Activated CD4-positive, alpha-beta T cell treated with anti-CD3 and anti-CD28 coated beads, Interleukin-2, amount 10 ng/mL, durations not matched to agents 7 days and 5 days (primary cell): Measurements from ENCODE around the gene CD7. TPM values are rescaled to one million over a fixed set of nuclear protein-coding genes. Genes with fewer than 3 reads are reported as not detected.
A peak's percentile ranks its signal among the peaks of the same experiment; 100 is the strongest.

ENCODE experiments used
- CTCF ChIA-PET: fragments of 350-600 bp; sonication (Branson Sonifier 250); formaldehyde crosslinking; loops from one replicate; lab custom pipeline; 2021; ENCODE audit warnings: antibody characterized with exemption; lab: Charles Lee
- POLR2A ChIA-PET: fragments of 350-600 bp; sonication (Branson Sonifier 250); formaldehyde crosslinking; loops from one replicate; lab custom pipeline; 2021; ENCODE audit warnings: antibody characterized with exemption; lab: Charles Lee
- DNase-seq: peaks from one replicate; pipeline ENCODE4 v3.0.0-alpha.2; 2020
- H3K27ac Mint-ChIP-seq: one replicate; pipeline ENCODE4 v1.8.0; 2021; ENCODE audit warnings: mild to moderate bottlenecking, moderate library complexity, mixed read lengths
- H3K27me3 Mint-ChIP-seq: one replicate; pipeline ENCODE4 v1.8.0; 2021; ENCODE audit warnings: mixed read lengths
- H3K36me3 Mint-ChIP-seq: one replicate; pipeline ENCODE4 v1.8.0; 2021; ENCODE audit warnings: low read depth, mixed read lengths
- H3K4me1 Mint-ChIP-seq: one replicate; pipeline ENCODE4 v1.8.0; 2021; ENCODE audit warnings: mixed read lengths
- H3K4me3 Mint-ChIP-seq: one replicate; pipeline ENCODE4 v1.8.0; 2021; ENCODE audit warnings: mild to moderate bottlenecking, moderate library complexity, mixed read lengths
- H3K9me3 Mint-ChIP-seq: one replicate; pipeline ENCODE4 v1.8.0; 2021; ENCODE audit warnings: mixed read lengths
- total RNA-seq, 2 experiments: library from RNA; stranded (reverse); gene quantifications; one replicate each; pipeline ENCODE4 v1.2.3, GENCODE V29; 2021

Gene CD7
- total RNA-seq, 2 experiments from 2014 or later = 285 to 292 TPM

GRCh38 chr17:82282239-82283207 lies 34.9 kb downstream of the CD7 start:
- Mint-ChIP-seq H3K9me3 (no peaks in the 10 kb centered on the region), H3K4me3 (no peak overlapping the region), H3K27ac (no peak overlapping the region), H3K27me3 (no peaks in the 10 kb centered on the region), H3K4me1 (peaks cover 19% of the 10 kb centered on the region), H3K36me3 (no peaks in the 10 kb centered on the region)
- ChIA-PET CTCF (interaction anchor here (1.3 to 1.8 kb wide), 2 partner anchors 9 to 10 kb away, joined by 3 to 7 read pairs; partner anchors contain the start of gene CSNK1D), POLR2A (interaction anchor here (0.6 to 0.8 kb wide), 2 partner anchors 9 to 10 kb away, joined by 3 read pairs; partner anchors contain the start of gene CSNK1D)
- DNase-seq = no peak

- no peak overlapping the region for H3K4me3 Mint-ChIP-seq
- no peaks in the 10 kb centered on the region for H3K9me3 Mint-ChIP-seq
- no peaks in the 10 kb centered on the region for H3K27me3 Mint-ChIP-seq
- H3K36me3 Mint-ChIP-seq = no peaks in the 10 kb centered on the region
- no peak overlapping the region for H3K27ac Mint-ChIP-seq
- DNase-seq = no peak
- CTCF ChIA-PET = interaction anchor here (1.1 to 1.6 kb wide), 3 partner anchors 9 to 16 kb away, joined by 3 to 6 read pairs (median 4); partner anchors contain the start of gene CSNK1D
- peaks cover 19% of the 10 kb centered on the region for H3K4me1 Mint-ChIP-seq
- POLR2A ChIA-PET = no interaction called here
Measured at GRCh38 chr17:82281502-82282238, 35.7 kb downstream of the CD7 start.

DNA sequence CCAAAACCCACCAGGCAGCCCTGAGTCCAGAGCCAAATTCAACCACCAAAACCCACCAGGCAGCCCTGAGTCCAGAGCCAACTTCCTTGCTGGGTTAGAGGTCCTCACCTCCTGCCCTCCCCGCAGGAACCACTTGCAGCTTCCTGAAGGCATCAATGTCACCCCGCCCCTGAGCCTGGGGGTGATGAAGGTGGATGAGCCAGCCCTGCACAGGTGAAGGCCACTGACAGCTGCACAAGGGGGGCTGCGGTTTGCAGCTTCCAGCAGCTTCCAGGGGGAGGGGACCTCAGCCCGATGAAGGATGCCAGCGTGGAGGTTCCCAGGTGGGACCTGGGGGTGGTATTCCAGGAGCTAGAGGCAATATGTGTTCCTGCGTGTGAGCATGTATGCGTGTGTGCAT lies 36.3 kb downstream of the CD7 start:
- H3K27me3 Mint-ChIP-seq = no peaks in the 10 kb centered on the region
- CTCF ChIA-PET = interaction anchor here (0.6 to 1.6 kb wide), 5 partner anchors 11 to 78 kb away, joined by 3 to 6 read pairs (median 3); no protein-coding TSS in a partner anchor
- H3K4me1 Mint-ChIP-seq = peaks cover 19% of the 10 kb centered on the region
- H3K27ac Mint-ChIP-seq = no peak overlapping the region
- no peaks in the 10 kb centered on the region for H3K9me3 Mint-ChIP-seq
- H3K4me3 Mint-ChIP-seq = no peak overlapping the region
- H3K36me3 Mint-ChIP-seq = no peaks in the 10 kb centered on the region
- DNase-seq = no peak
- POLR2A ChIA-PET = no interaction called here

DNA sequence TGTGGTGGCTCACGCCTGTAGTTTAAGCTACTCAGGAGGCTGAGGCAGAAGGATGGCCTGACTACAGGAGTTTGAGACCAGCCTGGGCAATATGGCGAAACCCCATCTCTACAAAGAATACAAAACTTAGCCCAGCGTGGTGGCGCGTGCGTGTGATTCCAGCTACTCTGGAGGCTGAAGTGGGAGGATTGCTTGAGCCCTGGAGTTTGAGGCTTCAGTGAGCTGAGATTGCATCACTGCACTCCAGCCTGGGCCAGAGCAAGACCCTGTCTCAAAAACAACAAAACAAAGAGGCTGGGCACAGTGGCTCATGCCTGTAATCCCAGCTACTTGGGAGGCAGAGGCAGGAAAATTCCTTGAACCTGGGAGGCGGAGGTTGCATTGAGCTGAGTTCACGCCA lies 36.9 kb downstream of the CD7 start:
- Mint-ChIP-seq H3K27me3 (no peaks in the 10 kb centered on the region), H3K4me3 (no peak overlapping the region), H3K4me1 (peaks cover 19% of the 10 kb centered on the region), H3K36me3 (no peaks in the 10 kb centered on the region), H3K9me3 (no peaks in the 10 kb centered on the region), H3K27ac (no peak overlapping the region)
- ChIA-PET CTCF (interaction anchor here (0.5 to 1.6 kb wide), 6 partner anchors 11 to 240 kb away, joined by 3 to 6 read pairs (median 4); no protein-coding TSS in a partner anchor), POLR2A (no interaction called here)
- DNase-seq = no peak

DNA sequence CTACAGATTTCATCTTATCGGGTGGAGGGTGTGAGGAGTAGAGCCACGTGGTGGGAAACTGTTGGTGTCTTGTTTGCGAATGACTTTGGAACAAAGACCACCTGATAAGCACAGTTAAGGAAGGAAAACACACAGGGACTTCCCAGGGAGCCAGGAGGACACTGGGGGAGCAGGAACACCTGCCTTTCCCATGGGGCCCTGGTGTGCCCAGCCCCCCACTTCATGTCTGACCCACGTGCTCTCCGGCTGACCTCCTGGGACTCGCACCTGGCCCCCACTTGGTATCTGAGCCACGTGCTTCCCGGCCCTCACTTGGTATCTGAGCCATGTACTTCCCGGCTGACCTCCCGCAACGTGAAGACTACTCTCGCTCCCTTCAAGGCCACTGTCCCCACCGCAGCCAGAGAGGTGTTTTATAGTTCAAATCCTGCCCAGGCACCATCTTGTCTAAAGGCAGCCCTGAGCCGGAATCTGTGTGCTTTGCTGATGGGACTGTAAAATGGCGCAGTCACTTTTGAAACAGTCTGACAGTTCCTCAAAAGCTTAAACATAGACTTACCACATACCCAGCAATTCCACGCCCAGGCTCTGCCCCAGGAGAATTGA lies 38.5 kb downstream of the CD7 start:
- no peak overlapping the region for H3K4me3 Mint-ChIP-seq
- ChIA-PET CTCF (no interaction called here), POLR2A (no interaction called here)
- H3K36me3 Mint-ChIP-seq = no peaks in the 10 kb centered on the region
- no peak overlapping the region for H3K27ac Mint-ChIP-seq
- no peak for DNase-seq
- H3K9me3 Mint-ChIP-seq = no peaks in the 10 kb centered on the region
- peaks cover 22% of the 10 kb centered on the region for H3K4me1 Mint-ChIP-seq
- no peaks in the 10 kb centered on the region for H3K27me3 Mint-ChIP-seq

DNA sequence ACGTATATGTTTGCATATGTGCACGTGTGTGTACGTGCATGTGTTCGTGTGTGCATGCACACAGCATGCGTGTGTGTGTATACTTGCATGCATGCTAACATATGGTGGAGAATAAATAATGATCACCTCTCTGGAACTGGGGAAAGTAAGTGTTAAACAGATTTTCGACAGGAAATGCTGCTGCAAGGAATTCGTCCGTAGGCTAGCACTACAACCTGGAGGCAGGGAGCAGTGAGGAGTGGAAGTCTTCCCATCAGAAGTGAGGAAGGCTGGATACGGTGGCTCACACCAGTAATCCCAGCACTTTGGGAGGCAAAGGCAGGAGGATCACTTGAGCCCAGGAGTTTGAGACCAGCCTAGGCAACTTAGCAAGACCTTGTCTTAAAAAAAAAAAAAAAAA lies 39.1 kb downstream of the CD7 start:
- DNase-seq = no peak
- ChIA-PET POLR2A (no interaction called here), CTCF (no interaction called here)
- Mint-ChIP-seq H3K9me3 (no peaks in the 10 kb centered on the region), H3K27ac (no peak overlapping the region), H3K36me3 (no peaks in the 10 kb centered on the region), H3K27me3 (no peaks in the 10 kb centered on the region), H3K4me3 (no peak overlapping the region), H3K4me1 (peaks cover 17% of the 10 kb centered on the region)

DNA sequence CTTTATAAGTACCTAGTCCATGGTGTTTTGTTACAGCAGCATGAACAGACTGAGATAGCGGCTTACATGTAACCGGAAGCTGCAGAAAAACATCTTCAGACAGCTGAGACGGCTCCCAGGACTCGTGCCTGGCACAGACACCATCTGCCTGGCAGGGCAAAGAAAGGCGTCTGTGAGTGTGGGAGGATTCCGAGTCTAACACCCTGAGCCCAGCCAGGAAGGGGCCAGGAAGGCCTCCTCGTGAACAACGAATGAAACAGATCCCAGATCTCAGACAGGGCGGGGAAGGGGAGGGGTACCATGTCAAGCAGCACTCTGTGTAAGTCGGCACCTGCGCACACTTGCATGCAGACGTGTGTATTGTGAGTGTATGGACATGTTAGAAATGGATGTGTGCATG lies 39.6 kb downstream of the CD7 start:
- no peaks in the 10 kb centered on the region for H3K36me3 Mint-ChIP-seq
- peaks cover 16% of the 10 kb centered on the region for H3K4me1 Mint-ChIP-seq
- H3K27me3 Mint-ChIP-seq = no peaks in the 10 kb centered on the region
- ChIA-PET CTCF (no interaction called here), POLR2A (no interaction called here)
- H3K9me3 Mint-ChIP-seq = no peaks in the 10 kb centered on the region
- DNase-seq = no peak
- no peak overlapping the region for H3K27ac Mint-ChIP-seq
- no peak overlapping the region for H3K4me3 Mint-ChIP-seq

GRCh38 chr17:82276938-82277337 lies 40.5 kb downstream of the CD7 start:
- no peaks in the 10 kb centered on the region for H3K9me3 Mint-ChIP-seq
- ChIA-PET POLR2A (no interaction called here), CTCF (interaction anchor here (0.9 kb wide), 1 partner anchor 142 kb away, joined by 3 read pairs; no protein-coding TSS in a partner anchor)
- no peak overlapping the region for H3K27ac Mint-ChIP-seq
- H3K36me3 Mint-ChIP-seq = peaks cover 6% of the 10 kb centered on the region
- peaks cover 23% of the 10 kb centered on the region for H3K4me1 Mint-ChIP-seq
- H3K4me3 Mint-ChIP-seq = no peak overlapping the region
- H3K27me3 Mint-ChIP-seq = no peaks in the 10 kb centered on the region
- DNase-seq = no peak

DNA sequence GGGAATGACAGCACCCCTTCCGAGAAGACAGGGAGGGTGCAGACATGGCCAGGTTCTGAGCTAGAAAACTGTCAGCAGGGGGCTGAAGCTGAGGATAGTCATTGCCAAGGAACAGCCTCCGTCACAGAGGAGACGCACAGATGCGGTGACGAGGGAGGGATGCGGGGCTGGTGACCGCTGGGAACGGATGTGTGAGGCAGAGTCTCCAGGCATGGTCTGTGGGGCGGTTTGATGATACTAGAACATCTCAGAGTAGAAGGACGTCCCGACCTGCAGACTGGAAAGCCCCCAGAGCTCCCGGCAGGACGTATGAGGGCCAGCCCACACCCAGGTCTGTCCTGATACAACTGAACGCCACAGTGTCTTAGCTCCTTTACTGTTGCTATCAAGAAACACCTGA lies 42.1 kb downstream of the CD7 start:
- Mint-ChIP-seq H3K27me3 (no peaks in the 10 kb centered on the region), H3K4me3 (no peak overlapping the region), H3K36me3 (peaks cover 16% of the 10 kb centered on the region), H3K27ac (no peak overlapping the region), H3K9me3 (no peaks in the 10 kb centered on the region), H3K4me1 (peaks cover 26% of the 10 kb centered on the region)
- ChIA-PET CTCF (interaction anchor here (0.7 to 2.0 kb wide), 3 partner anchors 16 to 46 kb away, joined by 3 to 9 read pairs (median 4); partner anchors contain the start of gene SLC16A3), POLR2A (no interaction called here)
- no peak for DNase-seq

DNA sequence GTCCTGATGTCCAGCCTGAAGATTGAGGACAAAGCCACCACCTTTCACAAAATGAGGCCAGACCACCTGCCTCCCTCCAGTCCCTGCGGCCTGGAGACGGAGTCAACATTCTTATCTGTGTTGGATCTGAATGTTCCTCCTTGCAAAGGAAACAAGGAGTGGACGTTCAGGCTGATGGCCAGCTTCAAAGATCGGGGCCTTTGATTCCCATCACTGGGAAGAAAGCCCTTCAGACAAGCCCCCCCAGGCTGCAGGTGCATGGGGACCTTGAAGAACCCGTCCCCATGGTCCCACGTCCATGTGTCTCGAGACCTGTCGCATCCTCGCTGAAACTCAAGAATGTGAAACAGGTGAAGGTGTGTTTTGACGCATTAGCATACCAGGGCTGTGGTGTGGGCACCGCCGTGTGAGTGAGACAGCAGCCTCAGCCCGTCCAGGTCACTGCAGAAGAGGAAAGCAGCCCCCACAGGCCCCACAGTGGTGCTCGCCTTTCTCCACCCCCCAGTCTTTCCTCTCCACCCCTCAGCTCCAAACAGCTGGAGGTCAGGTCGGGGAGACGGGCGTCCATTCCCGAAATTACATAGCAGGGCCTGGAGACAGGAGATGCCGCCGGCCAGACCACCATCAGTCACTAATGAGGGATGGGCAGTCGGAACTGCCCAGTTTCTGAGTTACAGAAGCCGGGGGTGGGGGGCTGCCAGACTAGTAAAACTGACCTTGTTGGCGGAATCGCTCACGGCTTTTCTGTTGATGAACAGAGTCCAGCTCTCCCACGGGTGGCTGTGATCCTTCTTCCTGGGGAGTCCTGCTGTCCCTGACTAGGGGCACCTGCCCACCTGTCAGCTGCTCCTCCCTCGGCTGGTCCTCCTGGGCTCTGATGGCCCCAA lies 43.0 kb downstream of the CD7 start:
- no peaks in the 10 kb centered on the region for H3K9me3 Mint-ChIP-seq
- peaks cover 36% of the 10 kb centered on the region for H3K4me1 Mint-ChIP-seq
- CTCF ChIA-PET = interaction anchor here (0.7 to 2.0 kb wide), 4 partner anchors 17 to 45 kb away, joined by 3 to 9 read pairs (median 4); partner anchors contain the start of gene SLC16A3
- peak overlapping the region; percentile 99 for H3K27ac Mint-ChIP-seq
- DNase-seq = no peak
- POLR2A ChIA-PET = no interaction called here
- peaks cover 26% of the 10 kb centered on the region for H3K36me3 Mint-ChIP-seq
- peak overlapping the region; percentile 84 for H3K4me3 Mint-ChIP-seq
- no peaks in the 10 kb centered on the region for H3K27me3 Mint-ChIP-seq

- Mint-ChIP-seq H3K4me3 (peak within 1 kb of the TSS; percentile 84), H3K27ac (peak within 1 kb of the TSS; percentile 99), H3K4me1 (peaks cover 43% of the 10 kb centered on the region), H3K36me3 (peaks cover 31% of the 10 kb centered on the region), H3K9me3 (no peaks in the 10 kb centered on the region), H3K27me3 (no peaks in the 10 kb centered on the region)
- CTCF ChIA-PET = interaction anchor here (0.8 to 1.6 kb wide), 2 partner anchors 9 to 37 kb away, joined by 3 to 4 read pairs; no protein-coding TSS in a partner anchor
- POLR2A ChIA-PET = interaction anchor here (0.5 kb wide), 1 partner anchor 9 kb away, joined by 3 read pairs; no protein-coding TSS in a partner anchor
- peak; percentile 91 for DNase-seq
Measured at GRCh38 chr17:82273327-82274133, 43.9 kb downstream of the CD7 start, which contains the start of gene CSNK1D. TSS of gene CSNK1D (minus strand) at chr17:82273700. CDS start at chr17:82273381, 319 bp downstream.
